H1 (cell line): ENCODE results near the gene HORMAD2. TPM values are rescaled to one million over a fixed set of nuclear protein-coding genes. Genes with fewer than 3 reads are reported as not detected.

Experiments
- CTCF ChIA-PET: fragments of 300-600 bp; sonication (Branson Sonifier 250); formaldehyde crosslinking; loops from one replicate; lab custom pipeline; 2021; ENCODE audit not compliant: partially characterized antibody; lab: Charles Lee
- POLR2A ChIA-PET: fragments of 300-600 bp; sonication (Branson Sonifier 250); formaldehyde crosslinking; loops from one replicate; lab custom pipeline; 2021; ENCODE audit warnings: inconsistent platforms; ENCODE audit not compliant: partially characterized antibody; lab: Charles Lee
- DNase-seq, 2 experiments: peaks; one replicate each; pipeline versions ENCODE4 v3.0.0 to v3.0.0-alpha.2; 2010 to 2022; ENCODE audit warnings: low spot score in 2 of 2, low read depth in 1 of 2, mixed read lengths in 1 of 2
- FAIRE-seq: peaks from 2 replicates; lab custom pipeline; 2011; peaks lifted over from hg19 to GRCh38; lab: Jason Lieb, UNC
- H2AFZ ChIP-seq: 2 replicates; pipeline ENCODE4 v1.8.1; 2012; ENCODE audit warnings: low read length, inconsistent platforms
- H2AK5ac ChIP-seq: 2 replicates; pipeline ENCODE4 v1.6.1; 2013; ENCODE audit warnings: low read depth, low read length
- H2BK120ac ChIP-seq: replicated peaks from 2 replicates; pipeline ENCODE3; 2013; ENCODE audit warnings: low read depth, low read length, inconsistent platforms
- H2BK12ac ChIP-seq: 2 replicates; pipeline ENCODE4 v1.6.1; 2013; ENCODE audit warnings: low read depth, low read length
- H2BK15ac ChIP-seq: 2 replicates; pipeline ENCODE4 v1.6.1; 2013; ENCODE audit warnings: low read length
- H2BK20ac ChIP-seq: 2 replicates; pipeline ENCODE4 v1.6.1; 2013; ENCODE audit warnings: low read length
- H2BK5ac ChIP-seq: 2 replicates; pipeline ENCODE4 v1.6.1; 2013; ENCODE audit warnings: low read depth, low read length
- H3K14ac ChIP-seq: 2 replicates; pipeline ENCODE4 v1.6.1; 2013; ENCODE audit warnings: inconsistent platforms; ENCODE audit not compliant: insufficient read length
- H3K18ac ChIP-seq: 2 replicates; pipeline ENCODE4 v1.6.1; 2013; ENCODE audit warnings: low read length; ENCODE audit errors: extremely low read depth
- H3K23ac ChIP-seq: 2 replicates; pipeline ENCODE4 v1.6.1; 2013; ENCODE audit warnings: inconsistent platforms; ENCODE audit not compliant: insufficient read length
- H3K23me2 ChIP-seq: 2 replicates; pipeline ENCODE4 v1.6.1; 2013; ENCODE audit warnings: low read depth, low read length
- H3K27ac ChIP-seq: 2 replicates; pipeline ENCODE4 v1.6.1; 2011; ENCODE audit warnings: low read depth, low read length, inconsistent platforms
- H3K27me3 ChIP-seq, 4 experiments: replicated peaks in 1 of 4; 1 replicate in 1 of 4; 2 replicates in 3 of 4; pipeline versions ENCODE4 v1.6.1 to v1.8.1; 2011 to 2013; ENCODE audit warnings: low read length in 3 of 4, mild to moderate bottlenecking in 3 of 4, inconsistent platforms in 2 of 4, mixed read lengths in 2 of 4, moderate library complexity in 1 of 4; ENCODE audit not compliant: control insufficient read depth in 3 of 4, insufficient read depth in 3 of 4; ENCODE audit errors: extremely low read depth in 1 of 4
- H3K36me3 ChIP-seq, 4 experiments: 2 replicates each; pipeline versions ENCODE4 v1.6.1 to v1.8.1; 2011 to 2013; ENCODE audit warnings: mild to moderate bottlenecking in 4 of 4, low read length in 3 of 4, moderate library complexity in 2 of 4, control low read depth in 1 of 4, inconsistent platforms in 1 of 4; ENCODE audit not compliant: insufficient read depth in 4 of 4, control insufficient read depth in 2 of 4
- H3K4ac ChIP-seq: replicated peaks from 2 replicates; pipeline ENCODE3; 2013; ENCODE audit warnings: low read length, low read depth, mixed read lengths, inconsistent platforms; ENCODE audit not compliant: insufficient read length
- H3K4me1 ChIP-seq, 4 experiments: replicated peaks in 1 of 4; 1 replicate in 1 of 4; 2 replicates in 3 of 4; pipeline versions ENCODE4 v1.6.1 to v1.8.1; 2011 to 2013; ENCODE audit warnings: low read length in 3 of 4, inconsistent platforms in 2 of 4, mixed read lengths in 1 of 4; ENCODE audit not compliant: insufficient read depth in 4 of 4, control insufficient read depth in 3 of 4
- H3K4me2 ChIP-seq, 2 experiments: 2 replicates each; pipeline versions ENCODE4 v1.6.1 to v1.8.1; 2011 to 2013; ENCODE audit warnings: low read depth in 2 of 2, low read length in 2 of 2, control low read depth in 1 of 2, inconsistent platforms in 1 of 2, mild to moderate bottlenecking in 1 of 2; ENCODE audit not compliant: insufficient read depth in 1 of 2
- H3K4me3 ChIP-seq, 4 experiments: fragments of 200-600, 300-600 bp in 1 of 4; sonication (generic), shearing (Covaris generic), sonication (Bioruptor Twin) in 1 of 4; 2 replicates each; pipeline versions ENCODE4 v1.5.1 to v1.8.1; 2011 to 2016; ENCODE audit warnings: low read length in 4 of 4, low read depth in 3 of 4, control low read depth in 2 of 4, inconsistent platforms in 2 of 4, mild to moderate bottlenecking in 2 of 4, mixed read lengths in 1 of 4, moderate library complexity in 1 of 4; ENCODE audit not compliant: insufficient read depth in 2 of 4; ENCODE audit errors: extremely low read depth in 1 of 4
- H3K56ac ChIP-seq: replicated peaks from 2 replicates; pipeline ENCODE3; 2013; ENCODE audit warnings: low read depth, mild to moderate bottlenecking, mixed read lengths, low read length, inconsistent platforms; ENCODE audit not compliant: insufficient read length
- H3K79me1 ChIP-seq: 2 replicates; pipeline ENCODE4 v1.6.1; 2013; ENCODE audit warnings: low read depth, low read length, control low read depth
- H3K79me2 ChIP-seq, 2 experiments: 2 replicates each; pipeline versions ENCODE4 v1.6.1 to v1.8.1; 2012 to 2013; ENCODE audit warnings: low read length in 2 of 2, mild to moderate bottlenecking in 2 of 2, inconsistent platforms in 1 of 2; ENCODE audit not compliant: insufficient read depth in 2 of 2, control insufficient read depth in 1 of 2
- H3K9ac ChIP-seq, 4 experiments: replicated peaks in 1 of 4; 1 replicate in 1 of 4; 2 replicates in 3 of 4; pipeline versions ENCODE4 v1.6.1 to v1.8.1; 2011 to 2013; ENCODE audit warnings: low read depth in 3 of 4, low read length in 3 of 4, control low read depth in 2 of 4, mild to moderate bottlenecking in 2 of 4, moderate library complexity in 2 of 4, inconsistent platforms in 1 of 4; ENCODE audit errors: extremely low read depth in 1 of 4
- H3K9me3 ChIP-seq, 2 experiments: 2 replicates each; pipeline versions ENCODE4 v1.6.1 to v1.8.1; 2012 to 2013; ENCODE audit warnings: mild to moderate bottlenecking in 2 of 2, moderate library complexity in 2 of 2, control low read depth in 1 of 2, inconsistent platforms in 1 of 2, low read depth in 1 of 2, low read length in 1 of 2, mixed read lengths in 1 of 2; ENCODE audit not compliant: insufficient read depth in 2 of 2
- H4K20me1 ChIP-seq, 2 experiments: replicated peaks in 1 of 2; 2 replicates each; pipeline versions ENCODE3 to v1.8.1; 2011 to 2013; ENCODE audit warnings: inconsistent platforms in 2 of 2, low read length in 2 of 2, mild to moderate bottlenecking in 1 of 2; ENCODE audit not compliant: insufficient read depth in 2 of 2, control insufficient read depth in 1 of 2
- H4K5ac ChIP-seq: 2 replicates; pipeline ENCODE4 v1.6.1; 2013; ENCODE audit warnings: low read length, low read depth, mixed read lengths, inconsistent platforms; ENCODE audit not compliant: insufficient read length
- H4K8ac ChIP-seq: 2 replicates; pipeline ENCODE4 v1.8.0; 2013; ENCODE audit warnings: mild to moderate bottlenecking, moderate library complexity, low read length, inconsistent platforms; ENCODE audit not compliant: insufficient read depth; ENCODE audit errors: extremely low read depth
- H4K91ac ChIP-seq: replicated peaks from 2 replicates; pipeline ENCODE3; 2013; ENCODE audit warnings: low read length, mixed read lengths, inconsistent platforms; ENCODE audit not compliant: insufficient read length
- BACH1 ChIP-seq: IDR thresholded peaks from 2 replicates; pipeline ENCODE4 v1.6.1; 2012; ENCODE audit warnings: low read length, improper control_type of control experiment
- BRCA1 ChIP-seq: IDR thresholded peaks from 2 replicates; pipeline ENCODE4 v1.6.1; 2012; ENCODE audit warnings: low read depth, low read length, improper control_type of control experiment
- HDAC6 ChIP-seq: IDR thresholded peaks from one replicate; pipeline ENCODE4 v1.7.1; 2012; ENCODE audit warnings: low read depth, mild to moderate bottlenecking, inconsistent platforms, low read length, moderate library complexity
- JUND ChIP-seq: IDR thresholded peaks from 2 replicates; pipeline ENCODE4 v1.6.1; 2011; ENCODE audit warnings: mild to moderate bottlenecking, improper control_type of control experiment, low read length
- MAX ChIP-seq: IDR thresholded peaks from 2 replicates; pipeline ENCODE4 v1.6.1; 2012; ENCODE audit warnings: inconsistent platforms
- RAD21 ChIP-seq, 2 experiments: IDR thresholded peaks in 1 of 2; conservative IDR thresholded peaks in 1 of 2; 2 replicates each; pipeline ENCODE4 v1.6.1; 2011; ENCODE audit warnings: low read depth in 2 of 2, low read length in 2 of 2, improper control_type of control experiment in 1 of 2, inconsistent platforms in 1 of 2, mild to moderate bottlenecking in 1 of 2, moderate library complexity in 1 of 2
- SAP30 ChIP-seq: fragments of 300-600 bp; sonication (generic); IDR thresholded peaks from 2 replicates; pipeline ENCODE4 v1.7.1; 2012; ENCODE audit warnings: low read length, moderate library complexity, mild to moderate bottlenecking, inconsistent platforms; ENCODE audit not compliant: insufficient read depth, insufficient replicate concordance
- SIX5 ChIP-seq: IDR thresholded peaks from 2 replicates; pipeline ENCODE4 v1.6.1; 2011; ENCODE audit warnings: mild to moderate bottlenecking, low read depth, low read length
- SP1 ChIP-seq: IDR thresholded peaks from 2 replicates; pipeline ENCODE4 v1.6.1; 2011; ENCODE audit warnings: low read depth, low read length
- TEAD4 ChIP-seq: IDR thresholded peaks from 2 replicates; pipeline ENCODE4 v1.6.1; 2012; ENCODE audit warnings: low read depth, low read length, inconsistent platforms, mixed read lengths
- WGBS, 2 experiments: shearing (Covaris generic) in 1 of 2; methylation state at CpG; one replicate each; pipeline versions ENCODE4 v1.1.6 to v1.1.7; 2013 to 2015; ENCODE audit warnings: low lambda C conversion rate in 2 of 2, mixed read lengths in 2 of 2, inconsistent platforms in 1 of 2, low coverage in 1 of 2, missing lambda C conversion rate in 1 of 2; ENCODE audit not compliant: insufficient replicate concordance in 2 of 2, insufficient coverage in 1 of 2, insufficient read length in 1 of 2; ENCODE audit errors: extremely low coverage in 1 of 2, missing lambda C conversion rate in 1 of 2; 5-methylcytosine and 5-hydroxymethylcytosine counted together
- polyA plus RNA-seq, 7 experiments: library from polyadenylated mRNA; depleted of rRNA in 3 of 7; stranded (reverse) in 5 of 7; unstranded in 2 of 7; fragments of >200 nt in 5 of 7; fragments of 200-250 nt in 2 of 7; gene quantifications; 1 replicate in 5 of 7; 2 replicates in 1 of 7; 4 replicates in 1 of 7; pipeline versions ENCODE4 v1.2.1 to v1.2.3, GENCODE V29; 2011 to 2013; ENCODE audit warnings: missing spikeins in 2 of 7, mixed read lengths in 2 of 7
- total RNA-seq: library from RNA; stranded (reverse); fragmentation: NEBNext Ultra II Directional; extraction: Animal tissue kit (Norgen Biotek cat#: 25700); gene quantifications from 2 replicates; pipeline ENCODE4 v1.2.1, GENCODE V29; 2021

Gene HORMAD2
- total and polyA plus RNA-seq, 2 of the 8 experiments (the other 6 are each of a cell fraction or from before 2014, with no cell fraction given), result 0.03 TPM; not detected in 1

- no peak overlapping the region for H2BK5ac ChIP-seq
- no peak overlapping the region for H3K4me3 ChIP-seq
- H3K4ac ChIP-seq, result no peak overlapping the region
- H3K27ac ChIP-seq, result no peak overlapping the region
- no peak for DNase-seq
- no peak overlapping the region for H2BK20ac ChIP-seq
- no peak overlapping the region for H3K23ac ChIP-seq
- no peaks in the 10 kb centered on the region for H3K36me3 ChIP-seq
- H4K91ac ChIP-seq, result no peak overlapping the region
- CTCF ChIA-PET, result interaction anchor here (1.3 to 2.6 kb wide), 2 partner anchors 36 to 47 kb away, joined by 3 to 6 read pairs; no protein-coding TSS in a partner anchor
- H2AFZ ChIP-seq, result no peak overlapping the region
- FAIRE-seq, result no peak
- TF ChIP-seq MAX, result no peak
- no peak for TF ChIP-seq SIX5
- no peak for TF ChIP-seq SP1
- TF ChIP-seq SAP30, result no peak
- TF ChIP-seq TEAD4, result no peak
- no peak for TF ChIP-seq HDAC6
- TF ChIP-seq RAD21 (IDR thresholded peaks at IDR 0.05 in 1 of 2, conservative IDR thresholded peaks at IDR 0.05 in 1 of 2; ENCODE audit: low read depth in 2 of 2, low read length in 2 of 2), result no peak
- TF ChIP-seq BACH1, result no peak
- TF ChIP-seq BRCA1, result no peak
- no peak for TF ChIP-seq JUND
- WGBS, 2 experiments, result 74% methylated on average over 2 of the region's 2 CpGs; no CpG with 5 or more reads in 1 of the 2 experiments
- H3K9me3 ChIP-seq, result no peaks in the 10 kb centered on the region
- no peak overlapping the region for H2BK12ac ChIP-seq
- no peak overlapping the region for H2BK120ac ChIP-seq
- H4K8ac ChIP-seq, result no peak overlapping the region
- H3K4me2 ChIP-seq, result no peak overlapping the region
- H4K5ac ChIP-seq, result no peak overlapping the region
- H3K14ac ChIP-seq, result no peak overlapping the region
- H3K18ac ChIP-seq, result no peak overlapping the region
- H3K9ac ChIP-seq, result no peak overlapping the region
- H3K56ac ChIP-seq, result no peak overlapping the region
- no peaks in the 10 kb centered on the region for H4K20me1 ChIP-seq
- no peaks in the 10 kb centered on the region for H3K79me1 ChIP-seq
- H3K4me1 ChIP-seq, result peaks cover 0 to 3% (median 0%) of the 10 kb centered on the region in 4 experiments; a peak in 2 of 7 replicates
- H2BK15ac ChIP-seq, result no peak overlapping the region
- H3K79me2 ChIP-seq, result no peaks in the 10 kb centered on the region
- H3K27me3 ChIP-seq, result no peaks in the 10 kb centered on the region; a peak in 1 of 7 replicates
- POLR2A ChIA-PET, result interaction anchor here (1.6 kb wide), 1 partner anchor 16 kb away, joined by 5 read pairs; no protein-coding TSS in a partner anchor
- H2AK5ac ChIP-seq, result no peak overlapping the region
- no peaks in the 10 kb centered on the region for H3K23me2 ChIP-seq
Observed at GRCh38 chr22:30188911-30189310, 108.6 kb downstream of the HORMAD2 start.
